SK-N-SH (cell line): ENCODE data around the gene AURKB. TPM values are rescaled to one million over a fixed set of nuclear protein-coding genes. Genes with fewer than 3 reads are reported as not detected.
A peak's percentile ranks its signal among the peaks of the same experiment; 100 is the strongest.

Experiments
- CTCF ChIA-PET: fragments of 300-600, 350-600 bp; formaldehyde crosslinking; extraction: SDS; loops from one replicate; lab custom pipeline; 2021; lab: Yijun Ruan, JAX
- POLR2A ChIA-PET: fragments of 350-600 bp; sonication (Branson Sonifier 250); formaldehyde crosslinking; extraction: SDS; loops from one replicate; lab custom pipeline; 2020; ENCODE audit warnings: antibody characterized with exemption, inconsistent platforms; lab: Yijun Ruan, JAX
- DNase-seq: peaks from one replicate; pipeline ENCODE4 v3.0.0; 2012
- H2AFZ ChIP-seq: fragments of 200-600 bp; sonication (generic); 2 replicates; pipeline ENCODE4 v1.8.1; 2016; ENCODE audit warnings: antibody characterized with exemption, mild to moderate bottlenecking, low read depth
- H3F3A ChIP-seq: fragments of 200-600 bp; sonication (generic); replicated peaks from 2 replicates; pipeline ENCODE3; 2016; ENCODE audit warnings: antibody characterized with exemption, mild to moderate bottlenecking; ENCODE audit not compliant: insufficient read depth
- H3K27ac ChIP-seq, 2 experiments: fragments of 200-500 bp in 1 of 2; fragments of 200-600 bp in 1 of 2; sonication (Bioruptor generic) in 1 of 2; sonication (generic), shearing (Covaris generic) in 1 of 2; 2 replicates each; pipeline versions ENCODE4 v1.5.1 to v1.6.1; 2014 to 2016; ENCODE audit warnings: low read depth in 2 of 2, inconsistent platforms in 1 of 2, low read length in 1 of 2, mild to moderate bottlenecking in 1 of 2, mixed read lengths in 1 of 2
- H3K27me3 ChIP-seq: fragments of 200-600 bp; sonication (generic), shearing (Covaris generic); 2 replicates; pipeline ENCODE4 v1.6.1; 2016; ENCODE audit warnings: mixed run types; ENCODE audit not compliant: insufficient read depth
- H3K36me3 ChIP-seq, 2 experiments: fragments of 200-500 bp in 1 of 2; fragments of 200-600 bp in 1 of 2; sonication (Bioruptor generic) in 1 of 2; sonication (generic) in 1 of 2; replicated peaks in 1 of 2; 2 replicates each; pipeline versions ENCODE3 to v1.5.1; 2014 to 2016; ENCODE audit warnings: low read length in 1 of 2, mild to moderate bottlenecking in 1 of 2; ENCODE audit not compliant: insufficient read depth in 2 of 2, control insufficient read depth in 1 of 2
- H3K4me1 ChIP-seq, 2 experiments: fragments of 200-500 bp in 1 of 2; fragments of 200-600 bp in 1 of 2; sonication (Bioruptor generic) in 1 of 2; sonication (generic), shearing (Covaris generic) in 1 of 2; 2 replicates each; pipeline versions ENCODE4 v1.5.1 to v1.6.1; 2014 to 2016; ENCODE audit warnings: low read depth in 1 of 2, low read length in 1 of 2, mixed run types in 1 of 2; ENCODE audit not compliant: insufficient read depth in 2 of 2, control insufficient read depth in 1 of 2
- H3K4me2 ChIP-seq: fragments of 200-600 bp; sonication (generic), shearing (Covaris generic); 2 replicates; pipeline ENCODE4 v1.6.1; 2017; ENCODE audit warnings: mixed run types
- H3K4me3 ChIP-seq, 2 experiments: fragments of 200-500 bp in 1 of 2; fragments of 200-600 bp in 1 of 2; sonication (Bioruptor generic) in 1 of 2; sonication (generic), shearing (Covaris generic) in 1 of 2; 2 replicates each; pipeline versions ENCODE4 v1.5.1 to v1.8.1; 2014 to 2016; ENCODE audit warnings: low read depth in 2 of 2, inconsistent platforms in 1 of 2, low read length in 1 of 2, mild to moderate bottlenecking in 1 of 2, mixed read lengths in 1 of 2, moderate library complexity in 1 of 2
- H3K79me2 ChIP-seq: fragments of 200-600 bp; sonication (generic); 2 replicates; pipeline ENCODE4 v1.8.1; 2017; ENCODE audit warnings: mild to moderate bottlenecking; ENCODE audit not compliant: insufficient read depth
- H3K9ac ChIP-seq: fragments of 200-600 bp; sonication (generic); 2 replicates; pipeline ENCODE4 v1.6.1; 2017; ENCODE audit warnings: mixed run types
- H3K9me2 ChIP-seq: fragments of 200-600 bp; sonication (generic); 2 replicates; pipeline ENCODE4 v1.6.1; 2017; ENCODE audit warnings: mixed run types
- H3K9me3 ChIP-seq: fragments of 200-600 bp; sonication (generic); 2 replicates; pipeline ENCODE4 v1.6.1; 2017; ENCODE audit warnings: mixed run types, mild to moderate bottlenecking, moderate library complexity
- H4K20me1 ChIP-seq: fragments of 200-600 bp; sonication (generic); 2 replicates; pipeline ENCODE4 v1.6.1; 2017; ENCODE audit warnings: mild to moderate bottlenecking, mixed run types; ENCODE audit not compliant: insufficient read depth
- EP300 ChIP-seq, 2 experiments: IDR thresholded peaks; 2 replicates each; pipeline versions ENCODE4 v1.4.0 to v1.6.1; 2012; ENCODE audit warnings: borderline replicate concordance in 1 of 2, low read depth in 1 of 2, low read length in 1 of 2
- GATA2 ChIP-seq: sonication (generic); formaldehyde crosslinking; IDR thresholded peaks from 2 replicates; pipeline ENCODE4 v1.5.0; 2020; ENCODE audit warnings: mild to moderate bottlenecking, missing genetic modification reagents
- SIN3A ChIP-seq: IDR thresholded peaks from 2 replicates; pipeline ENCODE4 v1.6.1; 2012; ENCODE audit warnings: low read depth, mild to moderate bottlenecking, low read length, moderate library complexity, borderline replicate concordance
- SMC3 ChIP-seq: IDR thresholded peaks from 2 replicates; pipeline ENCODE4 v1.6.1; 2012; ENCODE audit warnings: low read depth, low read length, improper control_type of control experiment
- WGBS: methylation state at CpG from one replicate; pipeline ENCODE4 v1.1.6; 2017; ENCODE audit warnings: low lambda C conversion rate; 5-methylcytosine and 5-hydroxymethylcytosine counted together
- polyA plus RNA-seq, 3 experiments: library from polyadenylated mRNA; depleted of rRNA; stranded (reverse); fragments of >200 nt; gene quantifications; 2 replicates each; pipeline ENCODE4 v1.2.3, GENCODE V29; 2012
- TF ChIP-seq, protein P1 (sequence below): IDR thresholded peaks from 2 replicates; pipeline ENCODE4 v1.6.1; 2012; ENCODE audit warnings: mild to moderate bottlenecking, low read depth, low read length, moderate library complexity
- TF ChIP-seq, protein P2 (sequence below): fragments of 150-350 bp; IDR thresholded peaks from 2 replicates; pipeline ENCODE4 v1.6.1; 2017; ENCODE audit warnings: antibody characterized with exemption, low read length, low read depth, borderline replicate concordance
- TF ChIP-seq, protein P3 (sequence below): IDR thresholded peaks from 2 replicates; pipeline ENCODE4 v1.4.0; 2012; ENCODE audit warnings: low read depth, borderline replicate concordance
- TF ChIP-seq, protein P4 (sequence below): IDR thresholded peaks from 2 replicates; pipeline ENCODE4; 2012

AURKB gene
- polyA plus RNA-seq, 1 of the 3 experiments (the other 2 are of a cell fraction) = 43.9 TPM

DNA sequence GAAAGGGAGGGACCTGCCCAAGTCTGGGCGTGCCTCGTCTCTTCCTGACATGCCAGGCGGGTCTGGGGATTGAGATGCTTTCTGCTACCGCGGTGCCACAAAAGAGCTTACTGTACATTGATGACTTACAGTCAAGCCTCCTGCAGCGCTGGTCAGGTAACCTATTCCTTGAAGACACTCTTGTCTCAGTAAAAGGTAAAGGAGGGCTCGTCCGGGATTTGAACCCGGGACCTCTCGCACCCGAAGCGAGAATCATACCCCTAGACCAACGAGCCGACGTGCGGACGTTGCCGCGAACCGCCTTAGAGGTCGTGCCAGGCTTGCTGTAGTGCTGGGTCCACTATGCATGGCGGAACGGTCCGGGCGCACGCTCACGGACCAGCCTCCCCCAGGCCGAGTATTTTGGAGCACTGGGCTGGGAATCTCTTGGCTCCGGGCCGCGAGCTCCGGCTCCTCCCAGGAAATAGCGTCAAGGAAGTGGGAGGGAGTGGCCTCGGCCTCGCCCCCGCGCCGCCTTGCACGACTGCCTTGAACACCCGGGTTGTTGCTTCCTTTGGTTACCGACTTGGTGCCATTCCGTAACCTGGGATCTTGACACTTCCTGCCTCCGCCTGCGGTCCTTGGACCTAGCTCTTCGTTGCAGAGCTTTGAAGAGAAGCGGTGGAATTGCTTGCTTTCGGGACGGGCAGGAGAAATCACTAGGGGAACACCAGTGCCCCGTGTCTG, 12.4 kb upstream of the AURKB start (continued):
- TF ChIP-seq, protein P1, sequence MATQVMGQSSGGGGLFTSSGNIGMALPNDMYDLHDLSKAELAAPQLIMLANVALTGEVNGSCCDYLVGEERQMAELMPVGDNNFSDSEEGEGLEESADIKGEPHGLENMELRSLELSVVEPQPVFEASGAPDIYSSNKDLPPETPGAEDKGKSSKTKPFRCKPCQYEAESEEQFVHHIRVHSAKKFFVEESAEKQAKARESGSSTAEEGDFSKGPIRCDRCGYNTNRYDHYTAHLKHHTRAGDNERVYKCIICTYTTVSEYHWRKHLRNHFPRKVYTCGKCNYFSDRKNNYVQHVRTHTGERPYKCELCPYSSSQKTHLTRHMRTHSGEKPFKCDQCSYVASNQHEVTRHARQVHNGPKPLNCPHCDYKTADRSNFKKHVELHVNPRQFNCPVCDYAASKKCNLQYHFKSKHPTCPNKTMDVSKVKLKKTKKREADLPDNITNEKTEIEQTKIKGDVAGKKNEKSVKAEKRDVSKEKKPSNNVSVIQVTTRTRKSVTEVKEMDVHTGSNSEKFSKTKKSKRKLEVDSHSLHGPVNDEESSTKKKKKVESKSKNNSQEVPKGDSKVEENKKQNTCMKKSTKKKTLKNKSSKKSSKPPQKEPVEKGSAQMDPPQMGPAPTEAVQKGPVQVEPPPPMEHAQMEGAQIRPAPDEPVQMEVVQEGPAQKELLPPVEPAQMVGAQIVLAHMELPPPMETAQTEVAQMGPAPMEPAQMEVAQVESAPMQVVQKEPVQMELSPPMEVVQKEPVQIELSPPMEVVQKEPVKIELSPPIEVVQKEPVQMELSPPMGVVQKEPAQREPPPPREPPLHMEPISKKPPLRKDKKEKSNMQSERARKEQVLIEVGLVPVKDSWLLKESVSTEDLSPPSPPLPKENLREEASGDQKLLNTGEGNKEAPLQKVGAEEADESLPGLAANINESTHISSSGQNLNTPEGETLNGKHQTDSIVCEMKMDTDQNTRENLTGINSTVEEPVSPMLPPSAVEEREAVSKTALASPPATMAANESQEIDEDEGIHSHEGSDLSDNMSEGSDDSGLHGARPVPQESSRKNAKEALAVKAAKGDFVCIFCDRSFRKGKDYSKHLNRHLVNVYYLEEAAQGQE = peak; percentile 38
- TF ChIP-seq EP300 (IDR thresholded peaks at IDR 0.05; ENCODE audit: borderline replicate concordance in 1 of 2, low read depth in 1 of 2, low read length in 1 of 2) = no peak
- TF ChIP-seq, protein P2, sequence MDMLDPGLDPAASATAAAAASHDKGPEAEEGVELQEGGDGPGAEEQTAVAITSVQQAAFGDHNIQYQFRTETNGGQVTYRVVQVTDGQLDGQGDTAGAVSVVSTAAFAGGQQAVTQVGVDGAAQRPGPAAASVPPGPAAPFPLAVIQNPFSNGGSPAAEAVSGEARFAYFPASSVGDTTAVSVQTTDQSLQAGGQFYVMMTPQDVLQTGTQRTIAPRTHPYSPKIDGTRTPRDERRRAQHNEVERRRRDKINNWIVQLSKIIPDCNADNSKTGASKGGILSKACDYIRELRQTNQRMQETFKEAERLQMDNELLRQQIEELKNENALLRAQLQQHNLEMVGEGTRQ = no peak
- TF ChIP-seq, protein P3, sequence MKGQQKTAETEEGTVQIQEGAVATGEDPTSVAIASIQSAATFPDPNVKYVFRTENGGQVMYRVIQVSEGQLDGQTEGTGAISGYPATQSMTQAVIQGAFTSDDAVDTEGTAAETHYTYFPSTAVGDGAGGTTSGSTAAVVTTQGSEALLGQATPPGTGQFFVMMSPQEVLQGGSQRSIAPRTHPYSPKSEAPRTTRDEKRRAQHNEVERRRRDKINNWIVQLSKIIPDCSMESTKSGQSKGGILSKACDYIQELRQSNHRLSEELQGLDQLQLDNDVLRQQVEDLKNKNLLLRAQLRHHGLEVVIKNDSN = no peak

DNA sequence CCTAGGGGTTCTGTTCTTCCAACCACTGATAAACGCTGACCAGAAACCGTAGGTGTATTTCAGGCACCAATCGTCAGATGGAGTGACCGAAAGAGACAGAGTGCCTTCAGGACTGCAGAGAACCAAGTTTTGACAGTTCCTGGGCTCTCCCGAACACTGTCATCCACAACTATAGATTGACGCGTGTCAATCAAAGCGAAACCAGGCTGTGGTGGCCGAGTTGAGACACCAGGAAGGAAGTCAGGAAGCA, 11.9 kb upstream of the AURKB start:
- Histone ChIP-seq H3K4me2 (peak overlapping the region; percentile 98), H2AFZ (no peak overlapping the region)
- CTCF ChIA-PET = interaction anchor here (0.9 to 6.5 kb wide), 10 partner anchors 10 to 1200 kb away, joined by 3 to 55 read pairs (median 8); partner anchors contain the start of genes ALOXE3, BORCS6, HES7 and SLC25A35

More for the DNA sequence above, 11.9 kb upstream of the AURKB start:
- whole genome bisulfite sequencing = 0% methylated on average over 8 of the region's 9 CpGs
- no peak for DNase-seq
- Histone ChIP-seq H3K9me2 (no peaks in the 10 kb centered on the region), H3K79me2 (no peaks in the 10 kb centered on the region), H4K20me1 (0 out of 2 replicates have a peak, but pooled peaks cover 4% of the 10 kb centered on the region), H3K4me1 (peaks cover 8 to 17% of the 10 kb centered on the region in 2 experiments; a peak in 3 of 4 replicates), H3K4me3 (peak overlapping the region; percentile 83 to 86), H3F3A (peaks cover 55% of the 10 kb centered on the region), H3K27ac (peak overlapping the region; percentile 92 to 95), H3K36me3 (no peaks in the 10 kb centered on the region), H3K9ac (peak overlapping the region; percentile 89), H3K9me3 (no peaks in the 10 kb centered on the region), H3K27me3 (no peaks in the 10 kb centered on the region)
- TF ChIP-seq SMC3 (peak; percentile 6; the same call in 1 of the 2 replicates), GATA2 (CRISPR knock-in tag) (no peak), SIN3A (0 out of 2 replicates have a peak, but pooled peaks have one; percentile 0)
- TF ChIP-seq, protein P4, sequence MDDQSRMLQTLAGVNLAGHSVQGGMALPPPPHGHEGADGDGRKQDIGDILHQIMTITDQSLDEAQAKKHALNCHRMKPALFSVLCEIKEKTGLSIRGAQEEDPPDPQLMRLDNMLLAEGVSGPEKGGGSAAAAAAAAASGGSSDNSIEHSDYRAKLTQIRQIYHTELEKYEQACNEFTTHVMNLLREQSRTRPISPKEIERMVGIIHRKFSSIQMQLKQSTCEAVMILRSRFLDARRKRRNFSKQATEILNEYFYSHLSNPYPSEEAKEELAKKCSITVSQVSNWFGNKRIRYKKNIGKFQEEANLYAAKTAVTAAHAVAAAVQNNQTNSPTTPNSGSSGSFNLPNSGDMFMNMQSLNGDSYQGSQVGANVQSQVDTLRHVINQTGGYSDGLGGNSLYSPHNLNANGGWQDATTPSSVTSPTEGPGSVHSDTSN = peak; percentile 96
- POLR2A ChIA-PET = interaction anchor here (1.1 to 2.8 kb wide), 7 partner anchors 23 to 49 kb away, joined by 4 to 14 read pairs (median 9); partner anchors contain the start of genes BORCS6 and CTC1
